HEK293 (cell line): ENCODE measurements around the gene ANKFN1.

Experiments
- EGR2 ChIP-seq: fragments of 450-650 bp; formaldehyde crosslinking; IDR thresholded peaks from 2 replicates; pipeline ENCODE4 v1.5.1; 2016; ENCODE audit warnings: low read depth, missing biosample characterization, missing genetic modification characterization
- SETDB1 ChIP-seq: IDR thresholded peaks from one replicate; pipeline ENCODE4 v1.6.1; 2017; ENCODE audit warnings: mild to moderate bottlenecking, low read length, moderate library complexity, mixed read lengths; ENCODE audit not compliant: insufficient read length
- ZFHX2 ChIP-seq: fragments of 450-650 bp; formaldehyde crosslinking; conservative IDR thresholded peaks from 2 replicates; pipeline ENCODE4 v1.5.1; 2016; ENCODE audit warnings: missing biosample characterization, missing genetic modification characterization
- ZNF10 ChIP-seq: fragments of 450-650 bp; formaldehyde crosslinking; IDR thresholded peaks from 2 replicates; pipeline ENCODE4 v1.5.1; 2017; ENCODE audit warnings: missing biosample characterization, missing genetic modification characterization
- ZNF549 ChIP-seq: fragments of 450-650 bp; IDR thresholded peaks from 2 replicates; pipeline ENCODE4 v1.5.1; 2018; ENCODE audit warnings: missing biosample characterization, missing genetic modification characterization, mild to moderate bottlenecking, inconsistent platforms, moderate library complexity
- TF ChIP-seq, protein P1 (sequence below): fragments of 450-650 bp; formaldehyde crosslinking; IDR thresholded peaks from 2 replicates; pipeline ENCODE4 v1.5.1; 2016; ENCODE audit warnings: missing biosample characterization, missing genetic modification characterization
- TF ChIP-seq, protein P2 (sequence below): fragments of 450-650 bp; formaldehyde crosslinking; IDR thresholded peaks from 2 replicates; pipeline ENCODE4 v1.5.1; 2016; ENCODE audit warnings: missing biosample characterization, missing genetic modification characterization, low read depth
- TF ChIP-seq, protein P3 (sequence below): fragments of 450-650 bp; formaldehyde crosslinking; IDR thresholded peaks from 2 replicates; pipeline ENCODE4 v1.5.1; 2017; ENCODE audit warnings: missing biosample characterization, missing genetic modification characterization

DNA sequence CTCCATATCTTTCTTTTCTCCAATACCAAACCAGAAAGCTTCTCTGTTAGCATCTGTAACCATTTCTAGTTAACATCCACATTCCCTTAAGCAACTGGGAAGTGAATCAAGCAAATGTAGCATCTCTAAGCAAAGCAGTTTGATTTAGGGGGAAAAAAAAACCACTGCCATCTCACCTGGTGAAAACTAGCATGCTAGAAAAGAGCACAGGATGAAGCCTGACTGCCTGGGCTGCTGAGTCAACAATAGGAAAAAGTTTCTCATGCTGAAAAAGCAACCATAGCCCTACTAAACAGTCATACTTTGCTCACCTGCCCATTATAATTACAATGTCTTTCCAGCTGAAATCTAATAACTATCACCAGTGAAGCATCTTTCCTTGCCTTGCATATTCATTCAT, 139.3 kb downstream of the ANKFN1 start:
- no peak for TF ChIP-seq EGR2 (tag by site-specific recombination)
- TF ChIP-seq ZFHX2 (tag by site-specific recombination), result no peak
- TF ChIP-seq ZNF549 (tag by site-specific recombination), result no peak
- TF ChIP-seq, protein P1, sequence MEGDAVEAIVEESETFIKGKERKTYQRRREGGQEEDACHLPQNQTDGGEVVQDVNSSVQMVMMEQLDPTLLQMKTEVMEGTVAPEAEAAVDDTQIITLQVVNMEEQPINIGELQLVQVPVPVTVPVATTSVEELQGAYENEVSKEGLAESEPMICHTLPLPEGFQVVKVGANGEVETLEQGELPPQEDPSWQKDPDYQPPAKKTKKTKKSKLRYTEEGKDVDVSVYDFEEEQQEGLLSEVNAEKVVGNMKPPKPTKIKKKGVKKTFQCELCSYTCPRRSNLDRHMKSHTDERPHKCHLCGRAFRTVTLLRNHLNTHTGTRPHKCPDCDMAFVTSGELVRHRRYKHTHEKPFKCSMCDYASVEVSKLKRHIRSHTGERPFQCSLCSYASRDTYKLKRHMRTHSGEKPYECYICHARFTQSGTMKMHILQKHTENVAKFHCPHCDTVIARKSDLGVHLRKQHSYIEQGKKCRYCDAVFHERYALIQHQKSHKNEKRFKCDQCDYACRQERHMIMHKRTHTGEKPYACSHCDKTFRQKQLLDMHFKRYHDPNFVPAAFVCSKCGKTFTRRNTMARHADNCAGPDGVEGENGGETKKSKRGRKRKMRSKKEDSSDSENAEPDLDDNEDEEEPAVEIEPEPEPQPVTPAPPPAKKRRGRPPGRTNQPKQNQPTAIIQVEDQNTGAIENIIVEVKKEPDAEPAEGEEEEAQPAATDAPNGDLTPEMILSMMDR (tag by site-specific recombination), result no peak
- TF ChIP-seq, protein P2, sequence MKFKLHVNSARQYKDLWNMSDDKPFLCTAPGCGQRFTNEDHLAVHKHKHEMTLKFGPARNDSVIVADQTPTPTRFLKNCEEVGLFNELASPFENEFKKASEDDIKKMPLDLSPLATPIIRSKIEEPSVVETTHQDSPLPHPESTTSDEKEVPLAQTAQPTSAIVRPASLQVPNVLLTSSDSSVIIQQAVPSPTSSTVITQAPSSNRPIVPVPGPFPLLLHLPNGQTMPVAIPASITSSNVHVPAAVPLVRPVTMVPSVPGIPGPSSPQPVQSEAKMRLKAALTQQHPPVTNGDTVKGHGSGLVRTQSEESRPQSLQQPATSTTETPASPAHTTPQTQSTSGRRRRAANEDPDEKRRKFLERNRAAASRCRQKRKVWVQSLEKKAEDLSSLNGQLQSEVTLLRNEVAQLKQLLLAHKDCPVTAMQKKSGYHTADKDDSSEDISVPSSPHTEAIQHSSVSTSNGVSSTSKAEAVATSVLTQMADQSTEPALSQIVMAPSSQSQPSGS (tag by site-specific recombination), result no peak
- TF ChIP-seq SETDB1, result no peak
- no peak for TF ChIP-seq ZNF10 (tag by site-specific recombination)
- TF ChIP-seq, protein P3, sequence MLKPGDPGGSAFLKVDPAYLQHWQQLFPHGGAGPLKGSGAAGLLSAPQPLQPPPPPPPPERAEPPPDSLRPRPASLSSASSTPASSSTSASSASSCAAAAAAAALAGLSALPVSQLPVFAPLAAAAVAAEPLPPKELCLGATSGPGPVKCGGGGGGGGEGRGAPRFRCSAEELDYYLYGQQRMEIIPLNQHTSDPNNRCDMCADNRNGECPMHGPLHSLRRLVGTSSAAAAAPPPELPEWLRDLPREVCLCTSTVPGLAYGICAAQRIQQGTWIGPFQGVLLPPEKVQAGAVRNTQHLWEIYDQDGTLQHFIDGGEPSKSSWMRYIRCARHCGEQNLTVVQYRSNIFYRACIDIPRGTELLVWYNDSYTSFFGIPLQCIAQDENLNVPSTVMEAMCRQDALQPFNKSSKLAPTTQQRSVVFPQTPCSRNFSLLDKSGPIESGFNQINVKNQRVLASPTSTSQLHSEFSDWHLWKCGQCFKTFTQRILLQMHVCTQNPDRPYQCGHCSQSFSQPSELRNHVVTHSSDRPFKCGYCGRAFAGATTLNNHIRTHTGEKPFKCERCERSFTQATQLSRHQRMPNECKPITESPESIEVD, result no peak
